ENCODE measurements around the gene SEMA3G. TPM values are rescaled to one million over a fixed set of nuclear protein-coding genes. Genes with fewer than 3 reads are reported as not detected.

SEMA3G gene
- total and polyA plus RNA-seq, 2 experiments from 2014 or later = 0.47 to 2.5 TPM

GRCh38 chr3:52392216-52392930, 52.5 kb downstream of the SEMA3G start:
- ATAC-seq = no peak

GRCh38 chr3:52391096-52391495, 53.8 kb downstream of the SEMA3G start:
- no peaks in the 10 kb centered on the region for H3K9me2 ChIP-seq (ENCODE audit: insufficient read depth)
- no peaks in the 10 kb centered on the region for H3F3A ChIP-seq (replicated peaks; ENCODE audit: low read depth)
- no peaks in the 10 kb centered on the region for H3K4me1 ChIP-seq (ENCODE audit: insufficient read depth)
- no peaks in the 10 kb centered on the region for H4K20me1 ChIP-seq (replicated peaks; ENCODE audit: insufficient read depth)
- H3K9me3 Mint-ChIP-seq = no peaks in the 10 kb centered on the region; the same call in 2 of the 3 replicates
- H3K27ac Mint-ChIP-seq = no peak overlapping the region
- H3K4me3 Mint-ChIP-seq = no peak overlapping the region
- ATAC-seq (no peak), DNase-seq (ENCODE audit: low spot score) (no peak)
- no peaks in the 10 kb centered on the region for H3K79me2 ChIP-seq (replicated peaks; ENCODE audit: insufficient read depth)
- no peaks in the 10 kb centered on the region; the same call in 2 of the 3 replicates for H3K4me1 Mint-ChIP-seq
- H3K27ac ChIP-seq (ENCODE audit: low read depth) = no peak overlapping the region
- H3K36me3 ChIP-seq (ENCODE audit: insufficient read depth) = no peaks in the 10 kb centered on the region
- H3K27me3 Mint-ChIP-seq (ENCODE audit: insufficient read depth, low read depth, poor library complexity) = peaks cover 17% of the 10 kb centered on the region
- H2AFZ ChIP-seq = no peak overlapping the region
- no peaks in the 10 kb centered on the region for H3K27me3 ChIP-seq (ENCODE audit: insufficient read depth)
- H3K4me3 ChIP-seq = no peak overlapping the region
- no peaks in the 10 kb centered on the region for H3K36me3 Mint-ChIP-seq (ENCODE audit: low read depth)
- TF ChIP-seq JUNB (IDR thresholded peaks at IDR 0.05; ENCODE audit: unreplicated experiment) (no peak), ETS1 (IDR thresholded peaks at IDR 0.05) (no peak), POLR2AphosphoS5 (IDR thresholded peaks at IDR 0.05; ENCODE audit: low read depth) (no peak), ZNF331 (CRISPR knock-in tag; IDR thresholded peaks at IDR 0.05; ENCODE audit: low read depth) (no peak), EZH2 (IDR thresholded peaks at IDR 0.05; ENCODE audit: low read depth, unreplicated experiment) (no peak)
- H3K4me2 ChIP-seq = no peak overlapping the region

More at GRCh38 chr3:52392216-52392930, 52.5 kb downstream of the SEMA3G start:
- H3K36me3 ChIP-seq (ENCODE audit: insufficient read depth) = no peaks in the 10 kb centered on the region
- H3K27ac ChIP-seq (ENCODE audit: low read depth) = no peak overlapping the region
- H3K27me3 ChIP-seq (ENCODE audit: insufficient read depth) = no peaks in the 10 kb centered on the region
- H4K20me1 ChIP-seq (replicated peaks; ENCODE audit: insufficient read depth) = no peaks in the 10 kb centered on the region
- no peaks in the 10 kb centered on the region for H3F3A ChIP-seq (replicated peaks; ENCODE audit: low read depth)
- Mint-ChIP-seq H3K36me3 (ENCODE audit: low read depth) (no peaks in the 10 kb centered on the region), H3K27me3 (ENCODE audit: insufficient read depth, low read depth, poor library complexity) (peaks cover 21% of the 10 kb centered on the region), H3K4me1 (no peaks in the 10 kb centered on the region; the same call in 2 of the 3 replicates), H3K9me3 (no peaks in the 10 kb centered on the region; the same call in 2 of the 3 replicates), H3K27ac (no peak overlapping the region), H3K4me3 (no peak overlapping the region)
- no peak overlapping the region for H2AFZ ChIP-seq
- DNase-seq (ENCODE audit: low spot score) = no peak
- no peak overlapping the region for H3K4me2 ChIP-seq
- H3K79me2 ChIP-seq (replicated peaks; ENCODE audit: insufficient read depth) = no peaks in the 10 kb centered on the region
- no peak for TF ChIP-seq NANOG (IDR thresholded peaks at IDR 0.05; ENCODE audit: borderline replicate concordance)
- H3K4me1 ChIP-seq (ENCODE audit: insufficient read depth) = no peaks in the 10 kb centered on the region
- no peaks in the 10 kb centered on the region for H3K9me2 ChIP-seq (ENCODE audit: insufficient read depth)
- H3K4me3 ChIP-seq = no peak overlapping the region

- no peak overlapping the region for H3K27ac Mint-ChIP-seq
- H3K9me3 Mint-ChIP-seq = no peaks in the 10 kb centered on the region; the same call in 2 of the 3 replicates
- H3K4me1 Mint-ChIP-seq = peaks cover 9% of the 10 kb centered on the region
- no peak overlapping the region for H2AFZ ChIP-seq
- no peak overlapping the region for H3K4me3 ChIP-seq
- no peak overlapping the region for H3K4me2 ChIP-seq
- H3K4me1 ChIP-seq (ENCODE audit: insufficient read depth) = peaks cover 3% of the 10 kb centered on the region; the same call in 1 of the 2 replicates
- H3K27ac ChIP-seq (ENCODE audit: low read depth) = no peak overlapping the region
- H3K36me3 ChIP-seq (ENCODE audit: insufficient read depth) = no peaks in the 10 kb centered on the region
- DNase-seq (ENCODE audit: low spot score) = peak; percentile 31
- H3F3A ChIP-seq (replicated peaks; ENCODE audit: low read depth) = 0 out of 2 replicates have a peak, but pooled peaks cover 2% of the 10 kb centered on the region
- no peak for ATAC-seq
- H3K9me2 ChIP-seq (ENCODE audit: insufficient read depth) = no peaks in the 10 kb centered on the region
- no peaks in the 10 kb centered on the region for H4K20me1 ChIP-seq (replicated peaks; ENCODE audit: insufficient read depth)
- no peaks in the 10 kb centered on the region for H3K36me3 Mint-ChIP-seq (ENCODE audit: low read depth)
- H3K4me3 Mint-ChIP-seq = no peak overlapping the region
- TF ChIP-seq POLR2AphosphoS5 (IDR thresholded peaks at IDR 0.05; ENCODE audit: low read depth) (no peak), STAT1 (IDR thresholded peaks at IDR 0.05; ENCODE audit: unreplicated experiment) (no peak), CTCF (conservative IDR thresholded peaks at IDR 0.05; ENCODE audit: low read depth in 2 of 2) (0 out of 4 replicates have a peak, but pooled peaks of 1 of the 2 experiments have one; percentile 9), EZH2phosphoT487 (IDR thresholded peaks at IDR 0.05; ENCODE audit: unreplicated experiment) (no peak)
- no peaks in the 10 kb centered on the region for H3K27me3 ChIP-seq (ENCODE audit: insufficient read depth)
- no peaks in the 10 kb centered on the region for H3K79me2 ChIP-seq (replicated peaks; ENCODE audit: insufficient read depth)
- H3K27me3 Mint-ChIP-seq (ENCODE audit: insufficient read depth, low read depth, poor library complexity) = peaks cover 15% of the 10 kb centered on the region
These were observed 56.0 kb downstream of the SEMA3G start for GRCh38 chr3:52388933-52389332.

All from GM23338 (cell line).